WI38 (cell line): ENCODE measurements around the gene DYDC1.

Source experiments
- H3K4me3 ChIP-seq: 2 replicates; pipeline ENCODE4 v1.5.1; 2011; ENCODE audit warnings: low read depth, mild to moderate bottlenecking, control low read depth, low read length
- CTCF ChIP-seq: IDR thresholded peaks from 2 replicates; pipeline ENCODE4 v1.5.1; 2012; ENCODE audit warnings: low read depth, mild to moderate bottlenecking, control low read depth, low read length

The DYDC1 gene

GRCh38 chr10:80392250-80392649 is 35.7 kb upstream of the DYDC1 start:
- TF ChIP-seq CTCF, result no peak
- H3K4me3 ChIP-seq, result no peak overlapping the region

DNA sequence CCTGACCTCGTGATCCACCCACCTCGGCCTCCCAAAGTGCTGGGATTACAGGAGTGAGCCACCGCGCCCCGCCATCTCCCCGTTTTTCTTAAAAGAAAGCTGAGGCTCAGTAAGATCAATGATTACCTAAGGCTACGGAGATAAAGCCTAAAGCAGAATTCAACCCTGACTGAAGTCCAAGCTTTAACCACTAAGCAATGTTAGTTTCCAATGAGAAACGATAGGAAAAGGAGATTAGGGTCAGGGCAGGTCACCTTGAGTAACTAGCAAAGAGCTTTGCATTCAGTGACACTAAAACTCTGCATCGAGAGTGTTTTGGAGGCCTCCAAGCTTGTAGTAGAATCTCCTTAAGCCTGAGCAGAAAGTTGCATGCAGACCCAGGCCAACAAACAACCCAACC is 34.2 kb upstream of the DYDC1 start:
- no peak for TF ChIP-seq CTCF

DNA sequence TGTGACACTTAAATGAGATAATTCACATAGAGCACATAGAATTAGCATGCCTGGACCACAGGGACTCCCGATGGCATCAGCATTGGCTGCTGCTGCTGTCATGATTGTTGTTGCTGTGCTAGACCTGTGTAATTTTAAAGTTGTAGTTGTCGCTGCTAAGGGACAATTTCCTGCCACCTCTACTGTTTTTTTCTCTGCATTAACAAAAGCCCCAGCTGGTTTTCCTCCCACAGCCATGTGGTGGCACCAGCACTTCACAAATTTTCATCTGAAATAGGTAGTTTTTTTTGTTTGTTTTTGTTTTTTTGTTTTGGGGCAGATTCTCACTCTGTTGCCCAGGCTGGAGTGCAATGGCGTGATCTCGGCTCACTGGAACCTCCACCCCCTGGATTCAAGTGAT is 26.4 kb upstream of the DYDC1 start:
- no peak overlapping the region for H3K4me3 ChIP-seq
- TF ChIP-seq CTCF, result no peak; the same call in 1 of the 2 replicates

More for the DNA sequence above, 34.2 kb upstream of the DYDC1 start:
- H3K4me3 ChIP-seq, result no peak overlapping the region

GRCh38 chr10:80380185-80380584 is 23.6 kb upstream of the DYDC1 start:
- TF ChIP-seq CTCF, result no peak

DNA sequence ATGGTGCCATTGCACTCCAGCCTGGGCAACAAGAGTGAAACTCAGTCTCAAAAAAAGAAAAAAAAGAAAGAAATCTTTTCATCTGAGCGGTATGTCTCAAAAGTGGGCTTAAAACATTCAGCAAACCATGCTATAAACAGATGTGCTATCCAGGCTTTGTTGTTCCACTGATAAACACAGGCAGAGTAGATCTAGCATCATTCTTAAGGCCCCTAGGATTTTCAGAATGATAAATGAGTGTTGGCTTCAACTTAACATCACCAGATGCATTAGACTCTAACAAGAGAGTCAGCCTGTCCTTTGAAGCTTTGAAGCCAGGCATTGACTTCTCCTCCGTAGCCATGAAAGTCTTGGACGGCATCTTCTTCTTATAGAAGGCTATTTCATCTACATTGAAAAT is 23.1 kb upstream of the DYDC1 start:
- TF ChIP-seq CTCF, result no peak
- H3K4me3 ChIP-seq, result no peak overlapping the region

More at GRCh38 chr10:80380185-80380584, 23.6 kb upstream of the DYDC1 start:
- no peak overlapping the region for H3K4me3 ChIP-seq

DNA sequence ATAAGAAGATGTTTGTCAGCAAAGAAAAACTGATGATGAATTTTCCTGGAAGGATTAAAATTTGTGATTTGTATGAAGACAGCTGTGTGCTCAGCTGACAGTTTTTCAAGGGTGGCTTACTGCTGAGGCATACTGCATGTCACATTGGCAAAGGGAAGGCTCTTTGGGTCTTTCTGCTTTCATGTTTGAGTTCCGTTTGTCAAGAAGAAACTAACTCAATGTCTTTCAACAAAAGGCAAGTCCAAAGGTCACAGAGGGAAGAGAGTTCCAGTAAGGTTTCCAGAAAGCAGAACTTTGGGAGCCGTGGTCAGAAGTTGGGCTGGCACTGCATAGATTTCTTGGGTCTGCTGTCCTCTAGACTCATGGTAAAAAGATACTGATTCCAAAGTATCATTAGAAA is 16.9 kb upstream of the DYDC1 start:
- no peak for TF ChIP-seq CTCF

DNA sequence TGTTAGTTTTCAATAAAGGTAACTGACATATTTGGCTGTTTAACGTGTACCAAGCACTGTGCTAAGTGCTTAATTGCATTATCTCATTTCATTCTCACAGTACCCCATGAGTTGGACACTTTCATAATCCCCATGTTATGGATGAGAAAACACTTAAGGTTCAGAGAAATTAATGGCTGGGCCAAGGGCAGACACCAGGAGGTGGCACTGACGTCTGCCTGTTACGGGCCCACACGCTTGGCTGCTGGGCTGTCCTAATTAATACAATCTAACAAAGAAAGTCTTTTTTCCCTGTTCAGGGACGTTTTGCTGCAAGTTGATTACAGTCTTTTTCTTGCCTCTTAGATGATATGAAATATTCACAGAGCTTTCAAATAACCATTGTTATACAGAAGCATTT is 16.1 kb upstream of the DYDC1 start:
- TF ChIP-seq CTCF, result no peak
- no peak overlapping the region for H3K4me3 ChIP-seq

More for the DNA sequence above, 16.9 kb upstream of the DYDC1 start:
- no peak overlapping the region for H3K4me3 ChIP-seq
